ENCODE data around the gene GTF2IRD1.

GTF2IRD1 gene

DNA sequence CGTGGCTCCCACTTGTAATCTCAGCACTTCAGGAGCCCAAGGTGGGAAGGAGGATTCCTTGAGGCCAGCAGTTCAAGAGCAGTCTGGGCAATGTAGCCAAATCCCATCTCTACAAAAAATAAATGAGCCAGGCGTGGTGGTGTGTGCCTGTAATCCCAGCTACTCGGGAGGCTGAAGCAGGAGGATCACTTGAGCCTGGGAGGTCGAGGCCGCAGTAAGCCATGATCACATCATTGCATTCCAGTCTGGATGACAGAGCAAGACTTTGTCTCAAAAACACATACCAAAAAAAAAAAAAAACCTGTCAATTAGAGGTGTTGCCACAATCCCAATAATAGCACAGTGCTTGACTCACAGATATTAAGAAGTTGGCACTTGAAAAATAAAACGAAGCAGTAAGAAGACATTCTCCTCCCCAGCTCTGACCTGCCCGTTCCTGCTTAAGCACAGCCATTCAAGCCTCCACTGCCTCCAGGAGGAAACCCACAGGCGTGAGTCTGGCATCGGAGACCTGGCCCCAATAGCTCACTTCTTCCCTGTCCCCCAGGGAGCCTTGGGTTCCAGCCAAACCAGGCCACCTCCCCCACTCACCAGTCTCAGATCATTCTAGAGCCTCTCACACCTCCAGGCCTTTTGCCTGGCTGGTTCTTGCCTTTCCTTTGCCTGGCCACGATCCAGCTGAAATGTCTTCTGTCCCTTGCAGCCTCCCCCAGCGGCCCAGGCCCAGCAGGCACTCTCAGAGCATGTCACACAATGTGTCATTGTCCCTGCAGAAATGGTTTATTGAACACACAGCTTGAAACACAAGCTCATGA lies 158.5 kb downstream of the GTF2IRD1 start:
- Histone ChIP-seq H3K36me3 (ENCODE audit: control insufficient read depth, insufficient read depth, low read length) (no peaks in the 10 kb centered on the region), H3K27me3 (replicated peaks; ENCODE audit: control insufficient read depth, insufficient read depth, low read length) (no peaks in the 10 kb centered on the region), H3K4me3 (replicated peaks; ENCODE audit: low read depth, low read length) (no peak overlapping the region)
- no peak for DNase-seq (ENCODE audit: extremely low read depth, insufficient read length)
- TF ChIP-seq, protein P1, sequence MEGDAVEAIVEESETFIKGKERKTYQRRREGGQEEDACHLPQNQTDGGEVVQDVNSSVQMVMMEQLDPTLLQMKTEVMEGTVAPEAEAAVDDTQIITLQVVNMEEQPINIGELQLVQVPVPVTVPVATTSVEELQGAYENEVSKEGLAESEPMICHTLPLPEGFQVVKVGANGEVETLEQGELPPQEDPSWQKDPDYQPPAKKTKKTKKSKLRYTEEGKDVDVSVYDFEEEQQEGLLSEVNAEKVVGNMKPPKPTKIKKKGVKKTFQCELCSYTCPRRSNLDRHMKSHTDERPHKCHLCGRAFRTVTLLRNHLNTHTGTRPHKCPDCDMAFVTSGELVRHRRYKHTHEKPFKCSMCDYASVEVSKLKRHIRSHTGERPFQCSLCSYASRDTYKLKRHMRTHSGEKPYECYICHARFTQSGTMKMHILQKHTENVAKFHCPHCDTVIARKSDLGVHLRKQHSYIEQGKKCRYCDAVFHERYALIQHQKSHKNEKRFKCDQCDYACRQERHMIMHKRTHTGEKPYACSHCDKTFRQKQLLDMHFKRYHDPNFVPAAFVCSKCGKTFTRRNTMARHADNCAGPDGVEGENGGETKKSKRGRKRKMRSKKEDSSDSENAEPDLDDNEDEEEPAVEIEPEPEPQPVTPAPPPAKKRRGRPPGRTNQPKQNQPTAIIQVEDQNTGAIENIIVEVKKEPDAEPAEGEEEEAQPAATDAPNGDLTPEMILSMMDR (IDR thresholded peaks at IDR 0.05; ENCODE audit: insufficient read depth, low read length, poor library complexity, severe bottlenecking) = no peak

DNA sequence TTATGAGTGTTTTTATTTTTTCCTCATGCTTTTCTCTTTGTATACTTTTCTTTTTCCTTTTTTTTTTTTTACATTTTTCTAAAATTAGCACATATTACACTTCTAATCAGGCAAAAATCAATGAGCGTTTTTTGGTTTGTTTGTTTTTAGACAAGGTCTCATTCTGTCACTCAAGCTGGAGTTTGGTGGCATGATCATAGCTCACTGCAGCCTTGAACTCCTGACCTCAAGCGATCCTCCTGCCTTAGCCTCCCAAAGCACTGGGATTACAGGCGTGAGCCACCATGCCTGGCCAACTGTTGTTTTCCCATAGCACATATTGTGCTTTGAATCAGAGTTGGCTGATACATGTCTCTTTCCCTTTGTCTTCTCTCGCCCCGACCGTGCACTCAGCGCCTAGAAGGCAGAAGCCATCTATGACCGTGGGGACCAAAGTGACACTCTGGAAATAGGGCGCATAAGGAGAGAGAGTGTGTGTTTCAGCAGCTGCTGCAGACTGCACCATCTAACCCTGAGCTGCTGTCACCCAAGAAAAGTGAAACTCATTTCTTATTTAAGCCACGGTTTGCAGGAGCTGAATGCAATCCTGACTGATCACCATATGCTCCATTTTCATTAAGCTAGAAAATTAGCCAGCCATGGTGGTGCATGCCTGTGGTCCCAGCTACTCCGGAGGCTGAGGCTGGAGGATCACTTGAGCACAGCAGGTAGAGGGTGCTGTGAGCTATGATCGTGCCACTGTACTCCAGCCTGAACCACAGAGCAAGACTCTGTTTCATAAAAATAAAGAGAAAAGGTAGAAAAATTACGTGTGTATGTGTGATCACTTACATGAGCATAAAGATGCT lies 162.5 kb downstream of the GTF2IRD1 start:
- Histone ChIP-seq H3K36me3 (ENCODE audit: control insufficient read depth, insufficient read depth, low read length) (no peaks in the 10 kb centered on the region), H3K27me3 (replicated peaks; ENCODE audit: control insufficient read depth, insufficient read depth, low read length) (no peaks in the 10 kb centered on the region), H3K4me3 (replicated peaks; ENCODE audit: low read depth, low read length) (no peak overlapping the region)
- DNase-seq (ENCODE audit: extremely low read depth, insufficient read length) = no peak
- TF ChIP-seq, protein P1 (IDR thresholded peaks at IDR 0.05; ENCODE audit: insufficient read depth, low read length, poor library complexity, severe bottlenecking) = no peak

DNA sequence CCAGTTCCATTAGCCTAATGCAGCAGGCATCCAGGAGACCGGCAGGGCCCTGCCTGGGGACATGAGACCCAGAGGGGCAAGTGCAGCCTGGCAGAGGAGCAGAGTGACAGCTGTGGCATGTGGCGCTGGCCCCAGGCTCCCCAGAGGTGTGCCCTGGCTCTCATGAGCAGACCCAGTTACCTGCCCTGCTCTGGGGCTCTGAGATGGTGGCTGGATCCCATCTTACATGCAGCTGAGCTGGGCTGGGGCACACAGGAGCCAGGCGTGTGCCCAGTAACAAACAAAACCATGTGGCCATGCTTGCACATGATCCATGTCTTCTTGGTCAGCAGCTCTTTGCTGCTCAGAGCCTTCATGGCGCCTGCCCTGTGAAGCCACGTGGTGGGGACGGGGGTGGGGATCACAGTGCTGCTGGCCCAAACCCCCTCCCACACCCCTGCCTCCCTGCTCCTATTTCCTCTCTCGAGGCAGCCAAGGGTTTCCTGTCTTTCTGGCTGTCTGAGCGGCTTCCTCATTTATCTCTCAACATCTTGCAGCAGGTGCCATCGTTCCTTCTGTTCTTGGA lies 163.6 kb downstream of the GTF2IRD1 start:
- DNase-seq (ENCODE audit: extremely low read depth, insufficient read length) = peak; percentile 59
- no peak overlapping the region for H3K4me3 ChIP-seq (replicated peaks; ENCODE audit: low read depth, low read length)
- H3K27me3 ChIP-seq (replicated peaks; ENCODE audit: control insufficient read depth, insufficient read depth, low read length) = no peaks in the 10 kb centered on the region; the same call in 1 of the 2 replicates
- TF ChIP-seq, protein P1 (IDR thresholded peaks at IDR 0.05; ENCODE audit: insufficient read depth, low read length, poor library complexity, severe bottlenecking) = no peak
- no peaks in the 10 kb centered on the region for H3K36me3 ChIP-seq (ENCODE audit: control insufficient read depth, insufficient read depth, low read length)

DNA sequence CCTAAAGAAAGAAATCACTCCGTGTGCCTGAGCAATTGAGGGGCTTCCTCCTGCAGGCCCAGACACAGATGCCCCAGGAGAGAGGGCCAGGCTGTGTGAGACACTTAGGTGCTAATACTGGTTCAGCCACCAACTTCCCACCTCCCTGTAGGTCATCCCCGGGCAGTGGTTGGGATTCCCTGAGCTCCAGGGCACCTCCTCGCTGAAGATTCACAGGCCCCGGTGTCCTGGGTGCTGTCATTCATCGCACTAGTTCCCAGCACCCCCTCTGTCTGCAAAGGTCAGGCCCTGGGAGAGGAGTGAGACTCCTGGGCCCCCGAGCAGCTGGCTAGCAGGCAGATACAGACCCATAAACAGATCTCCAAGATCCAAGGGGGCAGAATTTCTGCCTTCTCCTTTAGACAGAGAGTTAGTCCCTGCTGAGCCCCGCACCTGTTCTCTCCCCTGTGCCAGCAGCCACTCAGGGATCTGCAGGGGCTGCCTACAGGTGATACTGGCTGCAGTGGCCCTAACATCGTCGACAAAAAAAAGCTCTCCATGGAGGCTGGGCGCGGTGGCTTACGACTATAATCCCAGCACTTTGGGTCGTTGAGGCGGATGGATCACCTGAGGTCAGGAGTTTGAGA lies 165.6 kb downstream of the GTF2IRD1 start:
- TF ChIP-seq, protein P1 (IDR thresholded peaks at IDR 0.05; ENCODE audit: insufficient read depth, low read length, poor library complexity, severe bottlenecking) = no peak
- no peak overlapping the region for H3K4me3 ChIP-seq (replicated peaks; ENCODE audit: low read depth, low read length)
- no peaks in the 10 kb centered on the region for H3K36me3 ChIP-seq (ENCODE audit: control insufficient read depth, insufficient read depth, low read length)
- no peak for DNase-seq (ENCODE audit: extremely low read depth, insufficient read length)
- H3K27me3 ChIP-seq (replicated peaks; ENCODE audit: control insufficient read depth, insufficient read depth, low read length) = no peaks in the 10 kb centered on the region; the same call in 1 of the 2 replicates

DNA sequence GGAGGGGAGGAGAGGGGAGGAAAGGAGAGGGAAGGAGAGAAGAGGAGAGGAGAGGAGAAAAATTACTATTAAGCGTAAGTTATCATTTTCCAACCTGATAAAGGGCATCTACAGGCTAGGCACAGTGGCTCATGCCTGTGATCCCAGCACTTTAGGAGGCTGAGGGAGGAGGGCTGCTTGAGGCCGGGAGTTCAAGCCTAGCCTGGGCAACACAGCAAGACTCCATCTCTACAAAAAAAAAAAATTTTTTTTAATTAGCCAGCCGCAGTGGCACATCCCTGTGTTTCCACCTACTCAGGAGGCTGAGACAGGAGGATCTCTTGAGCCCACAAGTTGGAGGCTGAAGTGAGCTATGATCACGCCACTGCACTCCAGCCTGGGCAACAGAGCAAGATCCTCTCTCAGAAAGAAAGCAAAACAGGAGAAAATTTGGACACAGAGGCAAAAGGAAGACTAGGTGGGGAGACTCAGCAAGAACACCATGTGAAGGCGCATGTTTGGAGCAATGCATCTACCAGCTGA lies 168.6 kb downstream of the GTF2IRD1 start:
- Histone ChIP-seq H3K27me3 (replicated peaks; ENCODE audit: control insufficient read depth, insufficient read depth, low read length) (no peaks in the 10 kb centered on the region; the same call in 1 of the 2 replicates), H3K4me3 (replicated peaks; ENCODE audit: low read depth, low read length) (no peak overlapping the region), H3K36me3 (ENCODE audit: control insufficient read depth, insufficient read depth, low read length) (no peaks in the 10 kb centered on the region)
- no peak for DNase-seq (ENCODE audit: extremely low read depth, insufficient read length)
- TF ChIP-seq, protein P1 (IDR thresholded peaks at IDR 0.05; ENCODE audit: insufficient read depth, low read length, poor library complexity, severe bottlenecking) = no peak
